GM12892 (cell line): ENCODE data around the gene MYCBP2.

Source experiments
- POLR2A ChIP-seq: IDR thresholded peaks from 2 replicates; pipeline ENCODE4 v1.6.1; 2011; ENCODE audit warnings: low read depth, low read length, control low read depth
- POLR2AphosphoS5 ChIP-seq: IDR thresholded peaks from 2 replicates; pipeline ENCODE4 v1.6.1; 2011; ENCODE audit warnings: low read depth, low read length, control low read depth
- TAF1 ChIP-seq: IDR thresholded peaks from 2 replicates; pipeline ENCODE4 v1.6.1; 2011; ENCODE audit warnings: low read depth, mild to moderate bottlenecking, control low read depth, low read length, borderline replicate concordance

DNA sequence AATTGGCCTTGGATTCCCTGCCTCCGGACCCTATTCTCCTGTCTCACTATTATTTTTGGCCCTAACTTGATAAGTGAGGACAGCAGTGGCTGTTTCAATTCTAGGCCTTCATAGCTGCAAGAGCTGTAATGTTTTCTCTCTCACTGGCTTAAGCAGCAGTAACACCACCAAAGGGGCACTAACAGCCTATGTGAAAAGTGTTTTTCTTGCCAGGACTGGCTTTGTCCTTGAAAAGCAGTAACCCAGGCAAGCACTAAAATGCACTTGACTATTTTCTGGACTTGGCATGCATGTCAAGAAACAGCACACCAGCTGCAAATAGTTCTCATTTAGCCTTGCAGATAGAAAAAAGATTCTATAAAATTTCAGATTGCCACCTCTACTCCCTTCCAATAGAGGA is 290.6 kb downstream of the MYCBP2 start:
- no peak for TF ChIP-seq POLR2A
- no peak for TF ChIP-seq TAF1
- TF ChIP-seq POLR2AphosphoS5: no peak
